ENCODE measurements around the gene PTTG1IP.

The PTTG1IP gene

GRCh38 chr21:44819283-44820243 lies 53.9 kb downstream of the PTTG1IP start:
- DNase-seq (ENCODE audit: low spot score), result no peak

GRCh38 chr21:44818640-44819011 lies 54.9 kb downstream of the PTTG1IP start:
- DNase-seq (ENCODE audit: low spot score), result no peak

GRCh38 chr21:44817914-44818639 lies 55.4 kb downstream of the PTTG1IP start, which contains the start of gene SUMO3:
Gene SUMO3 (minus strand): TSS chr21:44818062. CDS start chr21:44817968, 94 bp downstream.
- DNase-seq (ENCODE audit: low spot score), result peak; percentile 93

GRCh38 chr21:44817506-44817880 lies 56.0 kb downstream of the PTTG1IP start:
- peak; percentile 88 for DNase-seq (ENCODE audit: low spot score)

GRCh38 chr21:44816761-44817505 lies 56.6 kb downstream of the PTTG1IP start:
- DNase-seq (ENCODE audit: low spot score), result no peak

GRCh38 chr21:44815852-44816628 lies 57.5 kb downstream of the PTTG1IP start:
- DNase-seq (ENCODE audit: low spot score), result no peak

GRCh38 chr21:44815225-44815624 lies 58.3 kb downstream of the PTTG1IP start:
- no peak for DNase-seq (ENCODE audit: low spot score)

GRCh38 chr21:44814498-44815023 lies 58.9 kb downstream of the PTTG1IP start:
- DNase-seq (ENCODE audit: low spot score), result no peak

- DNase-seq (ENCODE audit: low spot score), result no peak
Observed at GRCh38 chr21:44813727-44814126, 59.8 kb downstream of the PTTG1IP start.

GRCh38 chr21:44813149-44813548 lies 60.3 kb downstream of the PTTG1IP start:
- no peak for DNase-seq (ENCODE audit: low spot score)

- no peak for DNase-seq (ENCODE audit: low spot score)
Observed at GRCh38 chr21:44812640-44813039, 60.9 kb downstream of the PTTG1IP start.

- DNase-seq (ENCODE audit: low spot score), result no peak
Observed at GRCh38 chr21:44810779-44811178, 62.7 kb downstream of the PTTG1IP start.

GRCh38 chr21:44805859-44806258 lies 67.6 kb downstream of the PTTG1IP start:
- no peak for DNase-seq (ENCODE audit: low spot score)

- no peak for DNase-seq (ENCODE audit: low spot score)
Observed at GRCh38 chr21:44805226-44805625, 68.3 kb downstream of the PTTG1IP start.

GRCh38 chr21:44804762-44805161 lies 68.7 kb downstream of the PTTG1IP start:
- DNase-seq (ENCODE audit: low spot score), result no peak

- no peak for DNase-seq (ENCODE audit: low spot score)
Observed at GRCh38 chr21:44803651-44804050, 69.8 kb downstream of the PTTG1IP start.

- DNase-seq (ENCODE audit: low spot score), result no peak
Observed at GRCh38 chr21:44802396-44803153, 70.9 kb downstream of the PTTG1IP start.

- peak; percentile 93 for DNase-seq (ENCODE audit: low spot score)
Observed at GRCh38 chr21:44801468-44802395, 71.8 kb downstream of the PTTG1IP start, which contains the start of gene UBE2G2. Gene UBE2G2 (minus strand): TSS chr21:44801820. CDS start chr21:44801748, 72 bp downstream.

- DNase-seq (ENCODE audit: low spot score), result peak; percentile 59
Observed at GRCh38 chr21:44800971-44801467, 72.5 kb downstream of the PTTG1IP start.
